Endometrium (tissue), 2 donors: ENCODE measurements around the gene TOM1.
"Not testable (repeated sequence)": the region's sequence is repeated elsewhere in the genome, so short reads cannot be mapped to it uniquely, and the experiment has no call there.

Source experiments
- FAIRE-seq: peaks from 2 replicates; lab custom pipeline; 2012; peaks lifted over from hg19 to GRCh38; lab: Jason Lieb, UNC
- donor health status: control.
- donor health status: control.

TOM1 gene

DNA sequence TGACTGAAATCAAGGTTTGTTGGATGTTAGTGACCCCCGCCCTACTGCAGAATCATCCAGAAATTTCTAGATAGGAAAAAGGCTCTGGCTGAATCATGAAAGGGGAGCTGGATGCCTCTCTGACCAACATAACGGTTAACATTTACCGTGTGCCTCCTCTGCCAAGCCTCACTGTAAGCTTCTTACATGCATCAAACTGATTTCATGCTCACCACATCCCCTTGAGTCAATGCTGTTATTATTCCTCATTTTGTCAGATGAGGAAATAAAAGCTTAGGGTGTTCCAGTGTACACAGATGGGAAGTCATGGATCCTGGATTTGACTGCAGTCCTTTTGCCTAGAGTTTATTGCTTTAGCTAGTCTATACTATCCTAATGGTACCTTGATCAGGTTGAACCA lies 75.3 kb downstream of the TOM1 start:
- no peak for FAIRE-seq

DNA sequence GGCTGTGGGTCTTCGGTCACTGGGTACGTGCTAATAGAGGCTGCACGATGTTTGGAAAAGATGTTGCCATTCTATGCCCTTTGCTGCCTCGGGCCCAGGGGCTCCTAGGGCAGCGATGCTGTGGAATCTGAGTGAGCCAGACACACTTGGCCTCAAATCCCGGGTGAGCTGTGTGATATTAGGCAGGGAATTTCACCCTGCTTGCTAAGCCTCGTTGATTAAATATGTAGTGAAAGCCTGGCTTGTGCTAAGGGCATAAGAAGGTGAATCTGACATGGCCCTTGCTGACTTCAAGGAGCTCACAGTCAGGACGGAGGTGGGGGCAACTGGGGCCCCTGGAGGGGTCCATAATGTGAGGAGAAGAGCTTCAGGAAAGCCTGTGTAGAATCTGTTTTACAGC lies 75.8 kb downstream of the TOM1 start:
- no peak for FAIRE-seq

DNA sequence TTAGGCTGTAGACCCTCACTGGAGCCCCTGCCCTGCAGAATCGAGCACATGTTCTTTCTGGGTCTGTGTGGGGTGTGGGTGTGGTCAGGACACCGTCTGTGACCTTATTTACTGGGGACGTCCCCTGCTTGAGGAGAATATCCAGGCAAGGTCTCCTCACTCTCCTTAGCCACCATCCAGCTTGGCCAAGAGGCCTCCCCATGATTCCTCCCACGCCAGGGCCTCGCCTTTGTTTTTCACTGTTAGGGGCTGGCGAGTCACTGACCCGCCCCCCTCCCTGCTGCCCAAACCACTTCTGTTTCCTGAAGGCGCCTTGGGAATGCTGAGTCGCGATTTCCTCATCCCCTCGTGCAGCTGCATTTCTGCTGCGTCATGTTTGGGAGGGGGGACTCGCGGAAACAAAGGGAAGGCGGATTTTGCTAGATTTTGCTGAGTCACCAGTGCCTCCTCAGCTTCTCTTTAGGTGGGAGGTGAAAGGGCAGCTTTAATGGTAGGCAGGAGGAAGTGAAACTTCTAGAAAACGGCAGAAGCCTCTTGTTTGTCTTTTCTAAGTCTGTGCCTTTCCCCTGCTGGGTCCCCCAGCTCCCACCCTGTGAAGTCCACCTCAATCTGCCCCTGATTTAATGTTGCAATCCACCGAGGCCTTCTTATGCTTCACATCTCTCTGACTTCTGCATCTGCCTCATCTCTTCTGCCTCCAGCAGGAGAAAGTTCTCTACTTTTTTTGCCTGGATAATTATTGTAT lies 77.2 kb downstream of the TOM1 start:
- peak; percentile 80 for FAIRE-seq

DNA sequence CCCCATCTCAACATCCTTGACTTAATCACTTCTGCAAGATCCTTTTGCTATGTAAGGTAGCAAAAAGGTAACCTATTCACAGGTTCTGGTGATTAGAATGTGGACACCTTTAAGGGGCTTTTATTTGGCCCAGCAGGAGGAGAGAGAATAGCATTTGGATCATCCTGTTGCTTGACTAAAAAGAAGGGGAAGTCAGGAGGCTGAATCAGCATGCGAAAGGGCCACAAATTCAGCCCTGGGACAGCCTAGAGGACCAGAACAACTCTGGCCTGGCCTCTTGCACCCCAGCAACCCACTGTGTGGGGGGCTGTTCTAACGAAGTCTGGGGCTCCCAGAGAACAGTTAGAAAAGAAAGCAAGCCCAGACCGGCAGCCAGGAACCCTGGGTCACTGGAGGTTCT lies 78.0 kb downstream of the TOM1 start:
- FAIRE-seq = no peak

DNA sequence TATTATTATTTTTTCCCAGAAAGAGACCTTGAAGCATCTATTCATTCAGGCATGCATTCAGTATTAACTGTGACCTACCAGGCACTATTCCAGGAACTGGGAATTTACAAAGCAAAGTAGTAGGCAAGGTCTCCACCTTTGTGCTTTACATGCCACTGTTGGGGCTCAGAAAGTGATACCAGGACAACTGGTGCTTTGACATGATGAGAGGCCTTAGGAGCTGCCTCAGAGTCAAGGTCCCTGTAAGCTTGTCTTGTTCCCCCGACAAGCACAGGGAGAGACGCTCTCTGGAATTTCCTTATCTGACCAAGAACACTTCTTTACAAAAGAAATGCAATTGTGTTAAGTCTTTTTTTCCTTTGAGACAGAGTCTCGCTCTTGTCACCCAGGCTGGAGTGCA lies 78.9 kb downstream of the TOM1 start:
- no peak for FAIRE-seq

DNA sequence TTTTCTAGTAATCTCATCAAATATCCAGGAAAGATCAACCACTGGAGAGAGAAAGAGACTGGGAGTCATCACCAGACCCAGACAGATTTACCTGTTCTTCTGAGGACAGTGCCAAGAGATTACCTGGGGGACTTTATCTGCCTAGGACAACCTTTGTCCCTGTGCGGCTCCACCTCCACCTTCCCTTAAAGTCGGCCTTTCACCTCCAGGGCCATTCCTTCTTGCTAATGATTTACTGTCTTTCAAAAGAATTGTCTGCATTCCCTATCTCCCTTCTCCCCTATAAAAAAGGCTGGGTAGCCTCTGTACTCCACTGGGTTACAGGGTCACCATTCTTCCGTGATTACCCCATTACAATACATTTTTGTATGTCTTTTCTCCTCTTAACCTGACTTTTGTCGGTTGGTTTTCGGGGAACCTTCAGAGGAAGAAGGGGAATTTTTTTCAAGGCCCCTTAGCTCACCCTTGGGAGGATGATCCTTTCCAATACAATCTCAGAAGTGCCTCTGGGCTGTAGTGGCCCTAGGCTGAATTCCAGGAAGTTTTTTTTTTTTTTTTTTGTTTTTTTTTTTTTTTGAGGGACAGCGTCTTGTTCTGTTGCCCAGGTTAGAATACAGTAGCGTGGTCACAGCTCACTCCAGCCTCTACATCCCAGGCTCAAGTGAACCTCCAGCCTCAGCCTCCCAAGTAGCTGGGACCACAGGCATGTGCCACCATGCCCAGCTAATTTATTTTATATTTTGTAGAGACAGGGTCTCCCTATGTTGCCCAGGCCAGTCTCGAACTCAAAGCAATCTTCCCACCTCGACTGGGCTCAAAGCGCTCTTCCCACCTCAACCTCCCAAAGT lies 79.7 kb downstream of the TOM1 start:
- FAIRE-seq = no peak

DNA sequence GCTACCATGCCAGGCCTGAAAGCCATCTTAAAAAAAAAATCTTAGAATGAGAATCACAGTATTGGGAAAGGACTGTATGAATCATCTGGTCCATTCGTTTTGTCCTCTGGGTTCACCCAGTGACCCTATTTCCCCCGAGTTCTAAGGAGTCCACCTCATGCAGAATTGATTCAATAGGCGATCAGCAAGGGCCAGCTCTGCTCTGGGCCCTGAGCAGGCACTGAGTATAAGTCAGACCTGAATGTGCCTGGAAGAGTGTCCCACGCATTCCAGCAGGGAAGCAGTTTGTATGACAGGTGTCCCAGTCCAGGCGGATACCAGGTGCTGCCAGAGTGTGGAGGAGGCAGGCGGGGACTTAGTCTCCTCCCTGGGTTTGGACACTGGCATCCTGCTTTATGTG lies 80.3 kb downstream of the TOM1 start:
- no peak for FAIRE-seq

DNA sequence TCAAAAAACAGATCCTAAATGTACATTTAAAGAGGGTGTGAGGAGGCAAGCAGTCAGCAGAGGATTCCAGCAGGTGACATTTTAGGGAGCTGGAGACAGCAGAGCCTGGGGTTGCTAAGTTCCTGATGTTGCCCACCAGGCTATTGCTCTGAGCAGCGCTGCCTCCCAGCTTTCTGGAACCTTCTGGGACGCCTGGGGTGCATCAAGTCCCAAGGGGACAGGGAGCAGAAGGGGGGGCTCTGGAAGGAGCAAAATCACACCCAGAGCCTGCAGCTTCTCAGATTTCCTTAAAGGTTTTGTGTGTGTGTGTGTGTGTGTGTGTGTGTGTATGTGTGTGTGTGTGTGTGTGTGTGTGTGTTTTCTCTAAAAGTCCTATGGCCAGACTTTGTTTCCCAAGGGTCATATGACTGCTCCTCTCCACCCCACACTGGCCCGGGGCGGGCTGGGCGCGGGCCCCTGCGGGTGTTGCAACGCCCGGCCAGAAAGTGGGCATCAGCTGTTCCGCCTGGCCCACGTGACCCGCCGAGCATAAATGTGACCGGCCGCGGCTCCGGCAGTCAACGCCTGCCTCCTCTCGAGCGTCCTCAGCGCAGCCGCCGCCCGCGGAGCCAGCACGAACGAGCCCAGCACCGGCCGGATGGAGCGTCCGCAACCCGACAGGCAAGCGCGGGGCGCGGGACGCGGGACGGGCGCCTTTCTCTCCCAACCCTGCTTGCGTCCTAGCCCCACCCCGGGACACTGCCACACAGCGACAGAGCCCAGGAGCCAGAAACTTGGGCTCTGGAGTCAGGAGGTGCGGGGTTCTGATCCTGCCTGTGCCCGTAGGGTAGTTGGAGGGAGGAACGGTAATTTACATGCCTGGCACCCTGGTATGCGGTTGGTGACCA lies 81.1 kb downstream of the TOM1 start, which contains the start of gene HMOX1:
TSS of gene HMOX1 (plus strand) at position 560 of the 887 bp plus-strand sequence. CDS start at position 638, 78 bp downstream.
- FAIRE-seq = no peak

DNA sequence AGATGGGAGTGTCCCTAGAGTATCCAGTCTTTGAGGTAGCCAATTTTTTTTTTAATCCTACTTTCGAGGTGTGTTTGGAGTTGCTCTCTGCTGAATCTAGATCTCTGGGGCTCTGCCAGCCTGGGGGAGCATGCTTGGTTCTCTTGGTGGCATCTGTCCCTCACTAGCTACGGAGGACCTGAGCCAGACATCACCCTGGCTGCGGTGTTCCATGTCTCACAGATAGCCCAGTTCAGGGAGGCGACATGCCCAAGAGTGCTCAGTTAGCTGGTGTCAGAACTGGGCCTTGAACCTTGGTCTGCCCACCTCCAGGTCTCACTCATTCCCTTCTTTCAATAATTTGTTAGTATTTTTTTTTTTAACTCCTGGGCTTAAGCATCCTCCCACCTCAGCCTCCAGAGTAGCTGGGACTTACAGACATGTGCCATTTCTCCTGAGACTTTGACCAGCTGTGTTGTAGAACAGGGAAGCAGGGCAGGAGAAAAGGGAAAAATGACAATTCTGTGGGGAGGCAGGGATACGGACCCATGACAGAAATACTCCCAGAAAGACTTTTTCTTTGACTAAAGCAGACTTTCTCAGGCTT lies 81.8 kb downstream of the TOM1 start:
- no peak for FAIRE-seq

DNA sequence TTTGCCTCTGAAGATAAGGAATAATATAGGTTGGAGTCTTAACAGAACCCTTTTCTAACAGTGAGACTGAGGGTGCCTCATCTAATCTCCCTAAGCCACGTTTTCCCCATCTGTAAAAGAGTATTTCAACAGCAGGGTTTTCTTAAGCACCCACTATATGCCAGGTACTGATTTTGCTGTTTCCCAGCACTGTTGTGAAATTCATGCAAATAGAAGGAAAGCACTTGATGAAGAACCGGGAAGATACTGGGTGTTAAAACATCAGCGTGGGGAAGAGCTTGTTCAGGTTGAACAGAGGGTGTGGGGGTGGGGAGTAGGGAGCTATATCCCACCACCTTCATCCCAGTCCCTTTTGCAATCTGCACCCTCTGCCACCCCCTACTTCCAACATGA lies 84.0 kb downstream of the TOM1 start:
- FAIRE-seq = no peak

DNA sequence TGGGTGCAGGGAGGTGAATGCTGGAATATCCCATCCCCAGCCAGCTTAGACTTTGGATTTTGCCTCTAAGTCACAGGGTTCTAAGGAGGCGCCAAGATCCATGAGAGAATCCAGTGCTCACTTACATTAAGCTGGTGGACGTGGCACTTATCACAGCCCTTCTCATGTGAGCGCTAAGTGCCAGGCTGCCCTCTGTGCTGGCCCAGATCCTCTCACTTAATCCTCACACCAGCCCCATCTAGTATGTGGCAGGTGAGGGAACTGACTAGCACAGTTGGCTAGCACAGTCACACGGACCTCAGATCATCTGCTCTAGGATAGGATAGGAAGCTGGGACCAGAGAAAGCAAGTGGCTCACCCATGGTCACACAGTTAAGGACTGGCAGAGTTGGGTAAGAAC lies 84.8 kb downstream of the TOM1 start:
- FAIRE-seq = no peak

DNA sequence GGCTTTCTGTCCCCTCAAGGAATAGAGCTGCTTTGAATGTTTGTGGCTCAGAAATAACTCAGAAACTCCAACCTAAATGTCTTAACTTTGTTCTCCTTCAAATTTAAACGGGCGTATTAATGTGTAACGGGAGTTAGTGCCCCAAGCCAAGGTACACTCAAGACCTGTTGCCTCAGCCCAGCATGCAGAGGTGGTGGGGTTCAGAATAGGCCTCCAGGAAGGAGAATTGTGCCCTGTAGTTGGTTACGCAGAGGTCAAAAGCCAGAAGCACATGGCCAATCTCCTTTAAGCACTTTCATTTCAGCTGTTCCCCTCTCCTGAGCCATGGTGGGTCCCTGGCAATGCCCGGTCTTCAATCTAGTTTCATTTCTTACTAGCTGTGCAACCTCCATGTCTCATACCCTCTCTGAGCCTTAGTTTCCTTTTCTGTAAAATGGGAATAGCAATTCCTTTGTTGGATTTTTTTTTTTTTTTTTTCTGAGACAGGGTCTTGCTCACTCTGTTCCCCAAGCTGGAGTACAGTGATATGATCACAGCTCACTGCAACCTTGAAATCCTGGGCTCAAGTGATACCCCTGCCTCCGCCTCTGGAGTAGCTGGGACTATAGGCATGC lies 85.4 kb downstream of the TOM1 start:
- FAIRE-seq = no peak

DNA sequence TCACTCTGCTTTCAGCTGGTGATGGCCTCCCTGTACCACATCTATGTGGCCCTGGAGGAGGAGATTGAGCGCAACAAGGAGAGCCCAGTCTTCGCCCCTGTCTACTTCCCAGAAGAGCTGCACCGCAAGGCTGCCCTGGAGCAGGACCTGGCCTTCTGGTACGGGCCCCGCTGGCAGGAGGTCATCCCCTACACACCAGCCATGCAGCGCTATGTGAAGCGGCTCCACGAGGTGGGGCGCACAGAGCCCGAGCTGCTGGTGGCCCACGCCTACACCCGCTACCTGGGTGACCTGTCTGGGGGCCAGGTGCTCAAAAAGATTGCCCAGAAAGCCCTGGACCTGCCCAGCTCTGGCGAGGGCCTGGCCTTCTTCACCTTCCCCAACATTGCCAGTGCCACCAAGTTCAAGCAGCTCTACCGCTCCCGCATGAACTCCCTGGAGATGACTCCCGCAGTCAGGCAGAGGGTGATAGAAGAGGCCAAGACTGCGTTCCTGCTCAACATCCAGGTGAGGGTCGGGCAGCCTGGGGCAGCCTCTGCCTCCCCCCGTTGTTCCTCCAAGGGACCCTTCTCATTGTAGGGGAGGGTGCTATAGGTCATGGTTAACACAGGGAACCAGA lies 87.1 kb downstream of the TOM1 start:
- FAIRE-seq = no peak

DNA sequence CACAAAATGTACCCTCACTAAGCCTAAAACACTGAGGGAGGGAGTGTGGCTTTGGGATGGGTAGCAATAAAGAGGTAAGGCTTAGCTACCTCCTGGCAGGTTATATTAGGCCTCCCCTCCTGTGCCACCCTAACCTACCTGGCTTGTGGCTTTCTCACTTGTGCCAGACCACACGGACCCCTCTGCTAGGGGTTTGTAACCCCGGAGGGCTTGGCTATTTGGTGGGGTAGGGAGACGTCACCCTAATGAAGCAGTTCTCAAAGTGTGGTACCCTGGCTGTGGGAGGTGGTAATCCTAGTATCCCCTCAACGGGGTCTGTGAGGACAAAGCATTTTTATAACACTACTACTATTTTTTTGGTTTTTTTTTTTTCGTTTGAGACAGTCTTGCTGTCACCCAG lies 91.2 kb downstream of the TOM1 start:
- FAIRE-seq = no peak

DNA sequence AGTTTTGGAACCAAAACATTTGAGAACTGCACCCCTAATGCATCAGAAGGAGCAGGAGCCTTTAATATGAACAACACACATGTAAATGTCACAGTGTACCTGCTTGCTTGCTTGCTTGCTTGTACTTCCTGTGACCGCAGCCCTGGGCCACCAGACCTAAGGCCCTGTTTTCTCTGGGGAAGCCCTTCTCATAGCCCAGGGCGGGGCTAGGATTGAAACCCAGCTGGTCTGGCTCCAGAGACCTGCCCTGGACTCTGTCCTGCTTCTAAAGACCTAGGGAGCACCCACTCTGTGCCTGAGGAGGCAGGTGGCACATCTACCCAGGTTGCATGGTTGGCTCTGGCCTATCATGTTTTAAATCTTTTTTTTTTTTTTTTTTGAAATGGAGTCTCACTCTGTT lies 92.7 kb downstream of the TOM1 start:
- FAIRE-seq = no peak

DNA sequence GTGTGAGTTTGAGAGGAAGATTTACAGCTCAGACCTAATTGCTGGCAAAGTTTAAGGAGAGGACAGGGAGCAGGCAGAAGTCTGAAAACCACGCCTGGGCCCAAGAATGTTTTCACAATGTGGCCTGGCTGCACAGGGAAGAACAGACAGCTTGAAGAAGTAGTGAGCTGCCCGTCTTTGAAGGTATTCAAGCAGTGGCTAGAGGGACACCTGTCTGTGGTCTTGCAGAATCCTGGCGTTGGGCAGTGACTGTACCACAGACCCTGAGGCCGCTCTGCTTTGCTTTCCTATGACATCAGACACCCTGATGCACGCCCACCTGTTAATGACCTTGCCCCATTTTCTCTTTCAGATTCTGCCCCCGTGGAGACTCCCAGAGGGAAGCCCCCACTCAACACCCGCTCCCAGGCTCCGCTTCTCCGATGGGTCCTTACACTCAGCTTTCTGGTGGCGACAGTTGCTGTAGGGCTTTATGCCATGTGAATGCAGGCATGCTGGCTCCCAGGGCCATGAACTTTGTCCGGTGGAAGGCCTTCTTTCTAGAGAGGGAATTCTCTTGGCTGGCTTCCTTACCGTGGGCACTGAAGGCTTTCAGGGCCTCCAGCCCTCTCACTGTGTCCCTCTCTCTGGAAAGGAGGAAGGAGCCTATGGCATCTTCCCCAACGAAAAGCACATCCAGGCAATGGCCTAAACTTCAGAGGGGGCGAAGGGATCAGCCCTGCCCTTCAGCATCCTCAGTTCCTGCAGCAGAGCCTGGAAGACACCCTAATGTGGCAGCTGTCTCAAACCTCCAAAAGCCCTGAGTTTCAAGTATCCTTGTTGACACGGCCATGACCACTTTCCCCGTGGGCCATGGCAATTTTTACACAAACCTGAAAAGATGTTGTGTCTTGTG lies 93.7 kb downstream of the TOM1 start:
- FAIRE-seq = no peak

DNA sequence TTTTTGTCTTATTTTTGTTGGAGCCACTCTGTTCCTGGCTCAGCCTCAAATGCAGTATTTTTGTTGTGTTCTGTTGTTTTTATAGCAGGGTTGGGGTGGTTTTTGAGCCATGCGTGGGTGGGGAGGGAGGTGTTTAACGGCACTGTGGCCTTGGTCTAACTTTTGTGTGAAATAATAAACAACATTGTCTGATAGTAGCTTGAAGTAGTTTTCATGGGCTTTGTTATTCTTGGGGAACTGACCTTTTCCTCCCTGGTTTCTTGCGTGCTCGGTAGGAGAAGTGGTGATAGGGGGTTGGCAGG lies 94.3 kb downstream of the TOM1 start:
- FAIRE-seq = peak; percentile 75

DNA sequence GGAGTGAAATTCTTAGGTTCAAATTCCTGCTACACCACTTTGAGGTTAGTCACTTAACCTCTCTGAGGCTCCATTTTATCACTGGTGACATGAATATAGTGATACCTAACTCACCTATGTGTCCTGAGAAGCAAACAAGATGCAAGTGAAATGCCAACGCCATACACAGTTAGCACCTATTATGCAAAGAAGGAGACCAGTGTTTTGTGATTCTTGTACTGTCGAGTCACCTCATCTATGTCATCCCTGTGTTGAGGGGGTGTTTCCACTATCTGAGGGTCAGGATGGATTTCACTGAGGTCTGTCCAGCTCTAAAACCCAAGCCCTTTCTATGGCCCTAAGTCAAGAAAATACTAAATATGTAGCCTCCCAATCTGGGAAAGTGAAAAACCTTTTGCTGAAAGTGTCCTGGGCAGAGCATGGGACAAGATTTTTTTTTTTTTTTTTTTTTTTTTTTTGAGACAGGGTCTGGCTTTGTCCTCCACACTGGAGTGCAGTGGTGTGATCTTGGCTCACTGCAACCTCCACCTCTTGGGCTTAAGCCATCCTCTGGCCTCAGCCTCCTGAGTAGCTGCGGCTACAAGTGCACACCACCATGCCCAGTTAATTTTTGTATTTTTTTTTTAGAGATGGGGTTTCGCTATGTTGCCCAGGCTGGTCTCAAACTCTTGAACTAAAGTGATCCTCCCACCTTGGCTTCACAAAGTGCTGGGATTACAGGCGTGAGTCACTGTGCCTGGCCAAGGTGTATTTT lies 95.3 kb downstream of the TOM1 start:
- no peak for FAIRE-seq

DNA sequence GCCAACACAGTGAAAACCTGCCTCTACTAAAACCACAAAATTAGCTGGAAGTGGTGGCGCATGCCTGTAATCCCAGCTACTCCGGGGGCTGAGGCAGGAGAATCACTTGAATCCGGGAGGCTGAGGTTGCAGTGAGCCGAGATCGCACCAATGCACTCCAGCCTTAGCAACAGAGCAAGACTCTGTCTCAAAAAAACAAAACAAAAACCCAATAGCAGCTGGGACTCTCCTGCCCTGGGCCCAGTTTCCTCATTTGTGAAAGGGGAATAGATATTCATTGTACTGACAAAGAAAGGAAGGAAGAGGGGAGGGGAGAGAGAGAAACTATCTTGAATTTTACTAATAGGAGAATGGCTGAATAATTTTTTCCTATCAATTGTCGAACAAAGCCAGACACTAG lies 96.9 kb downstream of the TOM1 start:
- not testable (repeated sequence) for FAIRE-seq
